ENCODE data around the gene WWC2.

DNA sequence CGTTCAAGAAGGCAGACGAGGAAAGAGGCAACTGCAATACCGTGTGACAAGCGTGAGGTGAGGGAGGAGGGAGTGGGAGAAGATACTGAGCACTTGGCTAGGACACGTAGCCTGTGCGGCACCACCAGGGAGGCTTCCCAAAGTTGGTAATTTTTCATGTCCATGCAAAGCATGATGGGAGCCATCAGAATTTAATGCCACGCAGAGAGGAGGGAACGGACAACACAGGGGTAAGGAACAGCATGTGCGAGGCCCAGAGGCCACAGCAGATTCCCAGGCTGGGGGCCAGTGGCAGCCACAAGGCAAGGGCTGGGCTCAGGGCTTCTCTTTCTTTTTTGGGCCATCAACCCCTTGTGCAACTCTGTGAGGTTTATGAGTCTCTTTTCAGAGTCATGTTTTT is 234.1 kb downstream of the WWC2 start:
- TF ChIP-seq, protein P1, sequence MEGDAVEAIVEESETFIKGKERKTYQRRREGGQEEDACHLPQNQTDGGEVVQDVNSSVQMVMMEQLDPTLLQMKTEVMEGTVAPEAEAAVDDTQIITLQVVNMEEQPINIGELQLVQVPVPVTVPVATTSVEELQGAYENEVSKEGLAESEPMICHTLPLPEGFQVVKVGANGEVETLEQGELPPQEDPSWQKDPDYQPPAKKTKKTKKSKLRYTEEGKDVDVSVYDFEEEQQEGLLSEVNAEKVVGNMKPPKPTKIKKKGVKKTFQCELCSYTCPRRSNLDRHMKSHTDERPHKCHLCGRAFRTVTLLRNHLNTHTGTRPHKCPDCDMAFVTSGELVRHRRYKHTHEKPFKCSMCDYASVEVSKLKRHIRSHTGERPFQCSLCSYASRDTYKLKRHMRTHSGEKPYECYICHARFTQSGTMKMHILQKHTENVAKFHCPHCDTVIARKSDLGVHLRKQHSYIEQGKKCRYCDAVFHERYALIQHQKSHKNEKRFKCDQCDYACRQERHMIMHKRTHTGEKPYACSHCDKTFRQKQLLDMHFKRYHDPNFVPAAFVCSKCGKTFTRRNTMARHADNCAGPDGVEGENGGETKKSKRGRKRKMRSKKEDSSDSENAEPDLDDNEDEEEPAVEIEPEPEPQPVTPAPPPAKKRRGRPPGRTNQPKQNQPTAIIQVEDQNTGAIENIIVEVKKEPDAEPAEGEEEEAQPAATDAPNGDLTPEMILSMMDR (IDR thresholded peaks at IDR 0.05; ENCODE audit: insufficient read depth, low read length, poor library complexity, severe bottlenecking) = no peak
- TF ChIP-seq EZH2phosphoT487 (conservative IDR thresholded peaks at IDR 0.05; ENCODE audit: low read length) = no peak
